Thyroid gland (tissue), 4 donors: ENCODE data around the gene APLP2. TPM values are rescaled to one million over a fixed set of nuclear protein-coding genes. Genes with fewer than 3 reads are reported as not detected.

Experiments
- DNase-seq, 2 donors: peaks; one replicate each; pipeline ENCODE4 v3.0.0-alpha.2; 2019
- H3K27ac ChIP-seq, 3 donors: fragments of 200-600 bp; sonication (generic); 1 replicate in 2 of 3; 2 replicates in 1 of 3; pipeline ENCODE4 v1.5.1; 2016 to 2019; ENCODE audit warnings: mild to moderate bottlenecking in 1 of 3, moderate library complexity in 1 of 3
- H3K27me3 ChIP-seq: fragments of 200-600 bp; sonication (generic); one replicate; pipeline ENCODE4 v1.5.1; 2019
- H3K36me3 ChIP-seq, 2 donors: fragments of 200-600 bp; sonication (generic); one replicate each; pipeline ENCODE4 v1.5.1; 2016 to 2019
- H3K4me1 ChIP-seq, 2 donors: fragments of 200-600 bp; sonication (generic); one replicate each; pipeline ENCODE4 v1.5.1; 2017 to 2019
- H3K4me3 ChIP-seq, 3 donors: fragments of 200-600 bp; sonication (generic); replicated peaks in 1 of 3; 1 replicate in 2 of 3; 2 replicates in 1 of 3; pipeline ENCODE4 v1.5.1; 2016; ENCODE audit warnings: mild to moderate bottlenecking in 1 of 3
- H3K9me3 ChIP-seq: fragments of 200-600 bp; sonication (generic); one replicate; pipeline ENCODE4 v1.5.1; 2017
- CTCF ChIP-seq, 6 experiments: fragments of 200-600 bp in 3 of 6; fragments of 450-650 bp in 3 of 6; sonication (generic) in 3 of 6; IDR thresholded peaks; one replicate each; pipeline ENCODE4 v1.5.1; 2016 to 2019; ENCODE audit warnings: antibody characterized with exemption in 6 of 6, mild to moderate bottlenecking in 2 of 6, inconsistent platforms in 1 of 6, moderate library complexity in 1 of 6
- POLR2A ChIP-seq, 2 donors: fragments of 450-650 bp; IDR thresholded peaks; one replicate each; pipeline ENCODE4 v1.6.1; 2017; ENCODE audit warnings: antibody characterized with exemption in 2 of 2, mild to moderate bottlenecking in 2 of 2, moderate library complexity in 1 of 2
- WGBS, 2 donors: methylation state at CpG; one replicate each; pipeline ENCODE4 v1.1.5; 2017; 5-methylcytosine and 5-hydroxymethylcytosine counted together
- intact Hi-C: fragments of 100-400 bp; cut with DNase I; formaldehyde crosslinking; loops from one replicate; pipeline ENCODE4 v1.15.1; 2023
- total RNA-seq, 4 donors: library from RNA; depleted of rRNA; stranded (reverse); fragments of >200 nt; gene quantifications; one replicate each; pipeline ENCODE4 v1.2.3, GENCODE V29; 2016

APLP2 gene
- total RNA-seq, 4 donors from 2014 or later, result 782 to 1,078 (median 902) TPM

- Histone ChIP-seq H3K27me3 (no peaks in the 10 kb centered on the region), H3K36me3 (peaks cover 20 to 23% of the 10 kb centered on the region in 2 donors), H3K4me1 (peaks cover 27 to 51% of the 10 kb centered on the region in 2 donors), H3K9me3 (no peaks in the 10 kb centered on the region), H3K27ac (peak overlapping the region; percentile 64 to 84 (median 77)), H3K4me3 (no peak overlapping the region)
- intact Hi-C loops, result loop anchor here (10.0 kb wide), 1 partner anchor 49 kb away; no protein-coding TSS in a partner anchor
- no peak for TF ChIP-seq CTCF (IDR thresholded peaks at IDR 0.05)
- TF ChIP-seq POLR2A (IDR thresholded peaks at IDR 0.05), result no peak
- 94% methylated on average over 27 to 32 of the region's 32 CpGs for whole genome bisulfite sequencing, 2 donors
- no peak for DNase-seq
Observed at GRCh38 chr11:130123414-130124040, 53.8 kb downstream of the APLP2 start.

DNA sequence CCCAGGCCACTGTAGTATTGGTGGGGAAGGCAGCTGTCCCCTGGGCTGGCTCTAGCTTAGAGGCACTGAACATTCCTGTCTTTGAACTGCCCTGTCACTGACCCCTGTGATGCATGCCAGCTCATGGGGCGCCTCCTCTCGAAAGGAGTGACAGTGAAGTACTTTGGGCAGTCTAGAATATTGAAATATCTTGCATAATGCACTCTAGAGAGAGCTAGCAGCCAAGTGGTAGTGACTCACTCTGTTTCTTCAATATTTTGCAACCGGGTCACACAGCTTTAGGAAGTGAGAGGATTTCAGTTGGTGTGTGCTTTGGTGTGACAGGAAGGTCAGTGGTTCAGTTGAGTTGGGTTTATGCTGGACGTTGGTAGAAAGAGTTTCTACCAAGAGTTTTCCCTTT lies 54.4 kb downstream of the APLP2 start:
- H3K27me3 ChIP-seq, result no peaks in the 10 kb centered on the region
- intact Hi-C loops, result loop anchor here (10.0 kb wide), 1 partner anchor 49 kb away; no protein-coding TSS in a partner anchor
- WGBS, 2 donors, result 12% methylated on average over 4 of the region's 4 CpGs
- no peaks in the 10 kb centered on the region for H3K9me3 ChIP-seq
- H3K4me3 ChIP-seq, result no peak overlapping the region
- H3K36me3 ChIP-seq, result peaks cover 24 to 28% of the 10 kb centered on the region in 2 donors
- peaks cover 27 to 46% of the 10 kb centered on the region in 2 donors for H3K4me1 ChIP-seq
- DNase-seq, result peak; percentile 91 to 94
- TF ChIP-seq POLR2A (IDR thresholded peaks at IDR 0.05) (no peak), CTCF (IDR thresholded peaks at IDR 0.05) (no peak)
- H3K27ac ChIP-seq, result peak overlapping the region; percentile 64 to 84 (median 77)

GRCh38 chr11:130125638-130126037 lies 55.9 kb downstream of the APLP2 start:
- Histone ChIP-seq H3K4me3 (no peak overlapping the region), H3K27ac (peak overlapping the region; percentile 49 to 84 (median 64)), H3K27me3 (no peaks in the 10 kb centered on the region), H3K4me1 (peaks cover 27 to 46% of the 10 kb centered on the region in 2 donors), H3K36me3 (peaks cover 39 to 41% of the 10 kb centered on the region in 2 donors), H3K9me3 (no peaks in the 10 kb centered on the region)
- WGBS, 2 donors, result 57 to 64% methylated on average over 4 of the region's 4 CpGs
- intact Hi-C loops, result loop anchor here (10.0 kb wide), 1 partner anchor 51 kb away; no protein-coding TSS in a partner anchor
- DNase-seq, result peak; percentile 31 to 40
- TF ChIP-seq POLR2A (IDR thresholded peaks at IDR 0.05), result no peak
- no peak for TF ChIP-seq CTCF (IDR thresholded peaks at IDR 0.05)

- intact Hi-C loops, result loop anchor here (10.0 kb wide), 1 partner anchor 52 kb away; no protein-coding TSS in a partner anchor
- Histone ChIP-seq H3K27me3 (no peaks in the 10 kb centered on the region), H3K4me3 (no peak overlapping the region), H3K4me1 (peaks cover 27 to 43% of the 10 kb centered on the region in 2 donors), H3K9me3 (no peaks in the 10 kb centered on the region), H3K36me3 (peaks cover 44 to 45% of the 10 kb centered on the region in 2 donors), H3K27ac (peak overlapping the region in 2 of 3 donors; percentile 30 to 84)
- no peak for DNase-seq
- TF ChIP-seq CTCF (IDR thresholded peaks at IDR 0.05), result no peak
- TF ChIP-seq POLR2A (IDR thresholded peaks at IDR 0.05), result no peak
- 94 to 95% methylated on average over 5 of the region's 5 CpGs for WGBS, 2 donors
Observed at GRCh38 chr11:130126516-130126915, 56.8 kb downstream of the APLP2 start.

DNA sequence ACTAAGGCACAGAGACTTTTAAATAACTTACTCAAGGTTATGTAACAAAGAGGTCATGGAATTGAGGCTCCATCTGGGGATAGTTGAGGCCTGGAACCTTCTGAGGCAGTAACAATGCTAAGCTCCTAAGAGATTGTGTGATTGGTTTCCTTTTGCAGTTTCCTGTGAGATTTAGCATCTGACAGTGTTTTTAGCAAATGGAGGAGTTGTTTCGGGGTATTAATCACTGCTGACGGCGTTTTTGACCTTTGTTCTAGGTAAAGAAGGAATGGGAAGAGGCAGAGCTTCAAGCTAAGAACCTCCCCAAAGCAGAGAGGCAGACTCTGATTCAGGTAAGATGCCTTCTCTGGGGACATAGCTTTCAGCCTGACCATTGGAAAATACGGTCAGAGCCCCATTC lies 57.8 kb downstream of the APLP2 start:
- intact Hi-C loops, result loop anchor here (10.0 kb wide), 1 partner anchor 53 kb away; no protein-coding TSS in a partner anchor
- H3K36me3 ChIP-seq, result peaks cover 41 to 42% of the 10 kb centered on the region in 2 donors
- WGBS, 2 donors, result 95 to 96% methylated on average over 4 of the region's 4 CpGs

More for the DNA sequence above, 57.8 kb downstream of the APLP2 start:
- H3K27me3 ChIP-seq, result no peaks in the 10 kb centered on the region
- H3K9me3 ChIP-seq, result no peaks in the 10 kb centered on the region
- no peak for DNase-seq
- TF ChIP-seq POLR2A (IDR thresholded peaks at IDR 0.05) (no peak), CTCF (IDR thresholded peaks at IDR 0.05) (no peak)
- no peak overlapping the region for H3K4me3 ChIP-seq
- no peak overlapping the region for H3K27ac ChIP-seq
- peaks cover 27 to 35% of the 10 kb centered on the region in 2 donors for H3K4me1 ChIP-seq
